GM23338 (cell line): ENCODE data around the gene KRTDAP. TPM values are rescaled to one million over a fixed set of nuclear protein-coding genes. Genes with fewer than 3 reads are reported as not detected.

ENCODE experiments used
- ATAC-seq: fragments of 200-7000 bp; cut with Tn5 transposase; 3 replicates; pipeline ENCODE4 v1.9.1; 2020
- DNase-seq: peaks from one replicate; pipeline ENCODE4 v3.0.0-alpha.2; 2015; ENCODE audit warnings: low spot score
- H2AFZ ChIP-seq: fragments of 200-600 bp; sonication (generic); 2 replicates; pipeline ENCODE4 v1.8.0; 2016; ENCODE audit warnings: antibody characterized with exemption, mild to moderate bottlenecking, moderate library complexity
- H3F3A ChIP-seq: fragments of 200-600 bp; sonication (generic); replicated peaks from 2 replicates; pipeline ENCODE4 v1.8.0; 2017; ENCODE audit warnings: antibody characterized with exemption, mixed run types, low read depth
- H3K27ac ChIP-seq: fragments of 200-600 bp; sonication (generic); 2 replicates; pipeline ENCODE4 v1.6.1; 2016; ENCODE audit warnings: low read depth
- H3K27me3 ChIP-seq: fragments of 200-600 bp; sonication (generic); 2 replicates; pipeline ENCODE4 v1.8.0; 2016; ENCODE audit warnings: mild to moderate bottlenecking, mixed run types, moderate library complexity; ENCODE audit not compliant: insufficient read depth
- H3K36me3 ChIP-seq: fragments of 200-600 bp; sonication (generic); 2 replicates; pipeline ENCODE4 v1.8.0; 2016; ENCODE audit warnings: mild to moderate bottlenecking; ENCODE audit not compliant: insufficient read depth
- H3K4me1 ChIP-seq: fragments of 200-600 bp; sonication (generic); 2 replicates; pipeline ENCODE4 v1.8.0; 2016; ENCODE audit warnings: mild to moderate bottlenecking, moderate library complexity; ENCODE audit not compliant: insufficient read depth
- H3K4me2 ChIP-seq: fragments of 200-600 bp; sonication (generic); 2 replicates; pipeline ENCODE4 v1.7.1; 2017; ENCODE audit warnings: mixed run types
- H3K4me3 ChIP-seq: fragments of 200-600 bp; sonication (generic); 2 replicates; pipeline ENCODE4 v1.6.1; 2016; ENCODE audit warnings: mixed run types
- H3K79me2 ChIP-seq: fragments of 200-600 bp; sonication (generic); replicated peaks from 2 replicates; pipeline ENCODE4 v1.8.0; 2017; ENCODE audit warnings: mild to moderate bottlenecking; ENCODE audit not compliant: insufficient read depth
- H3K9me2 ChIP-seq: fragments of 200-600 bp; sonication (generic); 2 replicates; pipeline ENCODE4 v1.8.0; 2017; ENCODE audit not compliant: insufficient read depth
- H4K20me1 ChIP-seq: fragments of 200-600 bp; sonication (generic); replicated peaks from 2 replicates; pipeline ENCODE4 v1.8.0; 2017; ENCODE audit warnings: mild to moderate bottlenecking; ENCODE audit not compliant: insufficient read depth
- H3K27ac Mint-ChIP-seq: 2 replicates; pipeline ENCODE4 v1.8.0; 2020; ENCODE audit warnings: inconsistent platforms, mild to moderate bottlenecking, moderate library complexity, mixed read lengths
- H3K27me3 Mint-ChIP-seq: 3 replicates; pipeline ENCODE4 v1.8.0; 2022; ENCODE audit warnings: low read depth, mild to moderate bottlenecking, moderate library complexity, mixed read lengths, inconsistent platforms; ENCODE audit not compliant: insufficient read depth, poor library complexity
- H3K36me3 Mint-ChIP-seq: 3 replicates; pipeline ENCODE4 v1.8.0; 2021; ENCODE audit warnings: low read depth, mild to moderate bottlenecking, inconsistent platforms, moderate library complexity, mixed read lengths
- H3K4me1 Mint-ChIP-seq: 3 replicates; pipeline ENCODE4 v1.8.0; 2020; ENCODE audit warnings: mild to moderate bottlenecking, inconsistent platforms, mixed read lengths
- H3K4me3 Mint-ChIP-seq: 3 replicates; pipeline ENCODE4 v1.8.0; 2021; ENCODE audit warnings: moderate library complexity, mild to moderate bottlenecking, inconsistent platforms, mixed read lengths
- H3K9me3 Mint-ChIP-seq: 3 replicates; pipeline ENCODE4 v1.8.0; 2020; ENCODE audit warnings: moderate library complexity, mild to moderate bottlenecking, inconsistent platforms, mixed read lengths
- CREB1 ChIP-seq: fragments of 250-450 bp; sonication (Bioruptor Pico); IDR thresholded peaks from 2 replicates; pipeline ENCODE4 v1.5.0; 2020; ENCODE audit warnings: low read depth, mild to moderate bottlenecking, moderate library complexity
- CTCF ChIP-seq, 2 experiments: fragments of 200-600 bp in 1 of 2; sonication (generic) in 1 of 2; conservative IDR thresholded peaks; 2 replicates each; pipeline versions ENCODE4 v1.5.1 to v1.6.1; 2016 to 2017; ENCODE audit warnings: antibody characterized with exemption in 2 of 2, low read depth in 2 of 2, mild to moderate bottlenecking in 2 of 2, moderate library complexity in 1 of 2
- ETS1 ChIP-seq: IDR thresholded peaks from 2 replicates; pipeline ENCODE4 v1.6.1; 2016; ENCODE audit warnings: antibody characterized with exemption
- EZH2 ChIP-seq: fragments of 200-600 bp; sonication (generic); IDR thresholded peaks from one replicate; pipeline ENCODE4 v1.8.0; 2017; ENCODE audit warnings: antibody characterized with exemption, mild to moderate bottlenecking, low read depth; ENCODE audit not compliant: unreplicated experiment
- EZH2phosphoT487 ChIP-seq: fragments of 200-600 bp; sonication (generic); IDR thresholded peaks from one replicate; pipeline ENCODE4 v1.8.1; 2018; ENCODE audit warnings: antibody characterized with exemption; ENCODE audit not compliant: unreplicated experiment
- JUNB ChIP-seq: IDR thresholded peaks from one replicate; pipeline ENCODE4 v1.6.1; 2016; ENCODE audit warnings: antibody characterized with exemption; ENCODE audit not compliant: unreplicated experiment
- NANOG ChIP-seq: IDR thresholded peaks from 2 replicates; pipeline ENCODE4 v1.6.1; 2016; ENCODE audit warnings: antibody characterized with exemption, borderline replicate concordance
- POLR2AphosphoS5 ChIP-seq: IDR thresholded peaks from 2 replicates; pipeline ENCODE4 v1.6.1; 2016; ENCODE audit warnings: antibody characterized with exemption, low read depth
- REST ChIP-seq: IDR thresholded peaks from one replicate; pipeline ENCODE4 v1.6.1; 2018; ENCODE audit warnings: antibody characterized with exemption; ENCODE audit not compliant: unreplicated experiment
- STAT1 ChIP-seq: IDR thresholded peaks from one replicate; pipeline ENCODE4 v1.6.1; 2016; ENCODE audit warnings: antibody characterized with exemption; ENCODE audit not compliant: unreplicated experiment
- ZNF114 ChIP-seq: fragments of 250-450 bp; sonication (Bioruptor Pico); IDR thresholded peaks from 2 replicates; pipeline ENCODE4 v1.5.0; 2020; ENCODE audit warnings: mild to moderate bottlenecking, moderate library complexity
- ZNF331 ChIP-seq: fragments of 250-450 bp; sonication (Bioruptor Pico); IDR thresholded peaks from 2 replicates; pipeline ENCODE4 v1.5.0; 2020; ENCODE audit warnings: low read depth, mild to moderate bottlenecking, moderate library complexity
- ZNF462 ChIP-seq: fragments of 250-450 bp; sonication (Bioruptor Pico); IDR thresholded peaks from 2 replicates; pipeline ENCODE4 v1.5.0; 2020; ENCODE audit warnings: mild to moderate bottlenecking, moderate library complexity
- polyA plus RNA-seq: library from polyadenylated mRNA; unstranded; fragments of >200 nt; fragmentation: Nextera tagmentation; extraction: Ambion mirVana; gene quantifications from 2 replicates; pipeline ENCODE4 v1.2.1, GENCODE V29; 2016
- total RNA-seq: library from RNA; depleted of rRNA; stranded (reverse); fragments of >200 nt; shearing (Covaris generic); gene quantifications from 2 replicates; pipeline ENCODE4 v1.2.3, GENCODE V29; 2014

KRTDAP gene
- total and polyA plus RNA-seq, 2 experiments from 2014 or later: 2.7 TPM; not detected in 1

- Histone ChIP-seq H3K79me2 (no peaks in the 10 kb centered on the region), H2AFZ (no peak overlapping the region), H3K4me1 (no peaks in the 10 kb centered on the region; the same call in 1 of the 2 replicates), H3K36me3 (no peaks in the 10 kb centered on the region), H3K4me3 (no peak overlapping the region), H3F3A (no peaks in the 10 kb centered on the region), H3K9me2 (no peaks in the 10 kb centered on the region), H3K4me2 (no peak overlapping the region), H4K20me1 (no peaks in the 10 kb centered on the region), H3K27me3 (no peaks in the 10 kb centered on the region), H3K27ac (no peak overlapping the region)
- ATAC-seq (no peak), DNase-seq (no peak)
- H3K27ac Mint-ChIP-seq: no peak overlapping the region
- TF ChIP-seq CREB1 (CRISPR knock-in tag): no peak
- TF ChIP-seq CTCF (conservative IDR thresholded peaks at IDR 0.05; ENCODE audit: low read depth in 2 of 2): no peak
- TF ChIP-seq EZH2phosphoT487: no peak
- no peak for TF ChIP-seq NANOG
- no peak for TF ChIP-seq ZNF462 (CRISPR knock-in tag)
- TF ChIP-seq STAT1: no peak
- TF ChIP-seq JUNB: no peak
- no peak for TF ChIP-seq EZH2
- no peak for TF ChIP-seq ETS1
- no peak for TF ChIP-seq ZNF114 (CRISPR knock-in tag)
- TF ChIP-seq POLR2AphosphoS5: no peak
- no peak for TF ChIP-seq ZNF331 (CRISPR knock-in tag)
- TF ChIP-seq REST: no peak
- peaks cover 17% of the 10 kb centered on the region; the same call in 2 of the 3 replicates for H3K4me1 Mint-ChIP-seq
- H3K27me3 Mint-ChIP-seq: peaks cover 11% of the 10 kb centered on the region
- H3K36me3 Mint-ChIP-seq: no peaks in the 10 kb centered on the region
- H3K9me3 Mint-ChIP-seq: no peaks in the 10 kb centered on the region; the same call in 2 of the 3 replicates
- H3K4me3 Mint-ChIP-seq: no peak overlapping the region
These were observed 38.7 kb downstream of the KRTDAP start for GRCh38 chr19:35451338-35452096.
